Fibroblast of lung (primary cell): ENCODE data around the gene SIAH2.

Experiments
- CTCF ChIP-seq, 2 donors: IDR thresholded peaks in 1 of 2; conservative IDR thresholded peaks in 1 of 2; 1 replicate in 1 of 2; 2 replicates in 1 of 2; pipeline ENCODE4 v1.5.1; 2011 to 2012; ENCODE audit warnings: low read length in 2 of 2, control low read depth in 1 of 2, inconsistent platforms in 1 of 2, low read depth in 1 of 2, mild to moderate bottlenecking in 1 of 2
- EZH2 ChIP-seq: IDR thresholded peaks from 2 replicates; pipeline ENCODE4 v1.5.1; 2012; ENCODE audit warnings: low read length, control low read depth, mild to moderate bottlenecking; ENCODE audit errors: missing control alignments

GRCh38 chr3:150766742-150767141, 3.8 kb upstream of the SIAH2 start:
- TF ChIP-seq EZH2 (no peak), CTCF (conservative IDR thresholded peaks at IDR 0.05 in 1 of 2, IDR thresholded peaks at IDR 0.05 in 1 of 2; ENCODE audit: low read depth in 1 of 2, low read length in 2 of 2) (no peak)
